ENCODE data around the gene RANGRF. TPM values are rescaled to one million over a fixed set of nuclear protein-coding genes. Genes with fewer than 3 reads are reported as not detected.

Gene RANGRF
- total and polyA plus RNA-seq, 4 donors, result 6.9 to 19.9 (median 8.9) TPM

- WGBS, result 71% methylated on average over 13 of the region's 13 CpGs
- no peak overlapping the region for H3K4me3 ChIP-seq (ENCODE audit: low read depth in 1 of 3, low read length in 3 of 3)
Measured at GRCh38 chr17:8312251-8312650, 23.8 kb downstream of the RANGRF start.

GRCh38 chr17:8312726-8313600 lies 24.5 kb downstream of the RANGRF start:
- H3K27ac ChIP-seq (ENCODE audit: low read depth in 1 of 2, low read length in 2 of 2), result no peak overlapping the region
- TF ChIP-seq EGR1 (IDR thresholded peaks at IDR 0.05; ENCODE audit: low read depth in 2 of 2) (no peak), SP1 (IDR thresholded peaks at IDR 0.05) (no peak), RAD21 (IDR thresholded peaks at IDR 0.05) (no peak), RXRA (IDR thresholded peaks at IDR 0.05) (no peak), YY1 (IDR thresholded peaks at IDR 0.05) (no peak), FOXA1 (IDR thresholded peaks at IDR 0.05) (no peak), HNF4G (IDR thresholded peaks at IDR 0.05) (no peak), NR2F2 (IDR thresholded peaks at IDR 0.05) (no peak)
- TF ChIP-seq, protein P1, sequence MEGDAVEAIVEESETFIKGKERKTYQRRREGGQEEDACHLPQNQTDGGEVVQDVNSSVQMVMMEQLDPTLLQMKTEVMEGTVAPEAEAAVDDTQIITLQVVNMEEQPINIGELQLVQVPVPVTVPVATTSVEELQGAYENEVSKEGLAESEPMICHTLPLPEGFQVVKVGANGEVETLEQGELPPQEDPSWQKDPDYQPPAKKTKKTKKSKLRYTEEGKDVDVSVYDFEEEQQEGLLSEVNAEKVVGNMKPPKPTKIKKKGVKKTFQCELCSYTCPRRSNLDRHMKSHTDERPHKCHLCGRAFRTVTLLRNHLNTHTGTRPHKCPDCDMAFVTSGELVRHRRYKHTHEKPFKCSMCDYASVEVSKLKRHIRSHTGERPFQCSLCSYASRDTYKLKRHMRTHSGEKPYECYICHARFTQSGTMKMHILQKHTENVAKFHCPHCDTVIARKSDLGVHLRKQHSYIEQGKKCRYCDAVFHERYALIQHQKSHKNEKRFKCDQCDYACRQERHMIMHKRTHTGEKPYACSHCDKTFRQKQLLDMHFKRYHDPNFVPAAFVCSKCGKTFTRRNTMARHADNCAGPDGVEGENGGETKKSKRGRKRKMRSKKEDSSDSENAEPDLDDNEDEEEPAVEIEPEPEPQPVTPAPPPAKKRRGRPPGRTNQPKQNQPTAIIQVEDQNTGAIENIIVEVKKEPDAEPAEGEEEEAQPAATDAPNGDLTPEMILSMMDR (IDR thresholded peaks at IDR 0.05; ENCODE audit: low read depth, low read length, missing input control), result no peak
- TF ChIP-seq, protein P2, sequence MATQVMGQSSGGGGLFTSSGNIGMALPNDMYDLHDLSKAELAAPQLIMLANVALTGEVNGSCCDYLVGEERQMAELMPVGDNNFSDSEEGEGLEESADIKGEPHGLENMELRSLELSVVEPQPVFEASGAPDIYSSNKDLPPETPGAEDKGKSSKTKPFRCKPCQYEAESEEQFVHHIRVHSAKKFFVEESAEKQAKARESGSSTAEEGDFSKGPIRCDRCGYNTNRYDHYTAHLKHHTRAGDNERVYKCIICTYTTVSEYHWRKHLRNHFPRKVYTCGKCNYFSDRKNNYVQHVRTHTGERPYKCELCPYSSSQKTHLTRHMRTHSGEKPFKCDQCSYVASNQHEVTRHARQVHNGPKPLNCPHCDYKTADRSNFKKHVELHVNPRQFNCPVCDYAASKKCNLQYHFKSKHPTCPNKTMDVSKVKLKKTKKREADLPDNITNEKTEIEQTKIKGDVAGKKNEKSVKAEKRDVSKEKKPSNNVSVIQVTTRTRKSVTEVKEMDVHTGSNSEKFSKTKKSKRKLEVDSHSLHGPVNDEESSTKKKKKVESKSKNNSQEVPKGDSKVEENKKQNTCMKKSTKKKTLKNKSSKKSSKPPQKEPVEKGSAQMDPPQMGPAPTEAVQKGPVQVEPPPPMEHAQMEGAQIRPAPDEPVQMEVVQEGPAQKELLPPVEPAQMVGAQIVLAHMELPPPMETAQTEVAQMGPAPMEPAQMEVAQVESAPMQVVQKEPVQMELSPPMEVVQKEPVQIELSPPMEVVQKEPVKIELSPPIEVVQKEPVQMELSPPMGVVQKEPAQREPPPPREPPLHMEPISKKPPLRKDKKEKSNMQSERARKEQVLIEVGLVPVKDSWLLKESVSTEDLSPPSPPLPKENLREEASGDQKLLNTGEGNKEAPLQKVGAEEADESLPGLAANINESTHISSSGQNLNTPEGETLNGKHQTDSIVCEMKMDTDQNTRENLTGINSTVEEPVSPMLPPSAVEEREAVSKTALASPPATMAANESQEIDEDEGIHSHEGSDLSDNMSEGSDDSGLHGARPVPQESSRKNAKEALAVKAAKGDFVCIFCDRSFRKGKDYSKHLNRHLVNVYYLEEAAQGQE (IDR thresholded peaks at IDR 0.05), result no peak

More at GRCh38 chr17:8312251-8312650, 23.8 kb downstream of the RANGRF start:
- H3K27ac ChIP-seq (ENCODE audit: low read depth in 1 of 2, low read length in 2 of 2), result no peak overlapping the region
- H3K9ac ChIP-seq (ENCODE audit: low read depth in 1 of 2, low read length in 2 of 2), result no peak overlapping the region
- no peaks in the 10 kb centered on the region for H3K36me3 ChIP-seq (ENCODE audit: control insufficient read depth in 4 of 4, insufficient read depth in 3 of 4, low read depth in 1 of 4, low read length in 3 of 4)
- H3K27me3 ChIP-seq (ENCODE audit: control insufficient read depth in 4 of 4, insufficient read depth in 4 of 4, low read length in 3 of 4), result peaks cover 0 to 3% (median 1%) of the 10 kb centered on the region in 4 donors
- TF ChIP-seq, protein P2 (IDR thresholded peaks at IDR 0.05), result no peak
- TF ChIP-seq RAD21 (IDR thresholded peaks at IDR 0.05), result no peak
- TF ChIP-seq, protein P3, sequence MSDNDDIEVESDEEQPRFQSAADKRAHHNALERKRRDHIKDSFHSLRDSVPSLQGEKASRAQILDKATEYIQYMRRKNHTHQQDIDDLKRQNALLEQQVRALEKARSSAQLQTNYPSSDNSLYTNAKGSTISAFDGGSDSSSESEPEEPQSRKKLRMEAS (IDR thresholded peaks at IDR 0.05), result no peak
- no peak for TF ChIP-seq RXRA (IDR thresholded peaks at IDR 0.05)
- no peak for TF ChIP-seq ATF3 (IDR thresholded peaks at IDR 0.05)
- no peak for TF ChIP-seq HNF4A (conservative IDR thresholded peaks at IDR 0.05)
- no peak for TF ChIP-seq YY1 (IDR thresholded peaks at IDR 0.05)
- TF ChIP-seq, protein P1 (IDR thresholded peaks at IDR 0.05; ENCODE audit: low read depth, low read length, missing input control), result no peak
- no peak for TF ChIP-seq FOXA2 (IDR thresholded peaks at IDR 0.05)
- no peak for TF ChIP-seq SP1 (IDR thresholded peaks at IDR 0.05)
- no peak for TF ChIP-seq FOXA1 (IDR thresholded peaks at IDR 0.05)
- TF ChIP-seq GABPA (IDR thresholded peaks at IDR 0.05 in 1 of 2, conservative IDR thresholded peaks at IDR 0.05 in 1 of 2), result no peak
- no peak for TF ChIP-seq HNF4G (IDR thresholded peaks at IDR 0.05)
- DNase-seq (ENCODE audit: low spot score), result no peak
- H3K4me1 ChIP-seq (ENCODE audit: control insufficient read depth in 4 of 4, insufficient read depth in 4 of 4, low read length in 3 of 4), result peaks cover 0 to 8% (median 3%) of the 10 kb centered on the region in 4 donors
- H3K9me3 ChIP-seq (ENCODE audit: control insufficient read depth in 4 of 4, low read length in 3 of 4), result no peaks in the 10 kb centered on the region

More at GRCh38 chr17:8312726-8313600, 24.5 kb downstream of the RANGRF start:
- Histone ChIP-seq H3K9me3 (ENCODE audit: control insufficient read depth in 4 of 4, low read length in 3 of 4) (no peaks in the 10 kb centered on the region), H3K36me3 (ENCODE audit: control insufficient read depth in 4 of 4, insufficient read depth in 3 of 4, low read depth in 1 of 4, low read length in 3 of 4) (no peaks in the 10 kb centered on the region), H3K27me3 (ENCODE audit: control insufficient read depth in 4 of 4, insufficient read depth in 4 of 4, low read length in 3 of 4) (peaks cover 0 to 3% (median 1%) of the 10 kb centered on the region in 4 donors), H3K9ac (ENCODE audit: low read depth in 1 of 2, low read length in 2 of 2) (no peak overlapping the region), H3K4me1 (ENCODE audit: control insufficient read depth in 4 of 4, insufficient read depth in 4 of 4, low read length in 3 of 4) (peaks cover 0 to 8% (median 3%) of the 10 kb centered on the region in 4 donors), H3K4me3 (ENCODE audit: low read depth in 1 of 3, low read length in 3 of 3) (no peak overlapping the region)
- DNase-seq (ENCODE audit: low spot score), result no peak
- WGBS, result 52% methylated on average over 16 of the region's 16 CpGs

Data from liver (tissue), 9 donors.